HG03571 (cell line): Measurements from ENCODE around the gene FTHL17.

Source experiments
- ATAC-seq: cut with Tn5 transposase; IDR thresholded peaks from one replicate; pipeline ENCODE4 v1.9.1; 2021; ENCODE audit not compliant: unreplicated experiment

FTHL17 gene

DNA sequence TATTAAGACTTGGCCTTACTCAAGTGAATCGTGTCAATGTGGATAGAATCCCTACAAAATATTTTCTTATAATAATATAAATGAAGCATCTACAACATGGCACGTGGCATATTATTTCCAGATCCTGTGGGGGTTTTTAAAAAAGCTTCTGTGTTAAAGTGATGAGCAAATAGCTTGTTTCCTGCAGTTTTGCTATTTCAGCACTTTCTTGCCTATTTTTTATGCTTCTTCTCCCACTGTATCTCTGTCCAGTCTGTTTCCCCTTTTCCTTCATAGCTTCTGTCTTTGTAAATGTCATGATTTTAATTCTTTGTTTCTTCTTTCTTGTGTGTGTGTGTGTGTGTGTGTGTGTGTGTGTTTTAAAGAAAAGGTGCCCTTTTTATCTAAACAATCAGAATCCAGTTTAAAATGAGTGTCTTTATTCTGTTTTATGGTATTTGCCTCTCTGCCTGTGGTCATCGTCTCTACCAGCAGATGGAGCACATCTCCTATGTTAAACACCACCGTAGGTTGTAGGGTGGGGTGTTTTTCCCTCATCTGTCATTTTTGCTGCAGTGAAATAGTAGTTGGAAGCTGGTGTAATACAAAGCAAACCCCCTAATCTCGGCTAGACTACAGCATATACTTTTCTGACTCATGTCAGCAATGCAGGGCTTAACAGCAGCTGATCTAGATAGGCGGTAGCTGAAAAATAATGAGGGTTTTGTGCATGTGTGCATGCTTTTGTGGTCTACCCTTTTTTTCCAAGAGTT, 33.1 kb downstream of the FTHL17 start:
- no peak for ATAC-seq

DNA sequence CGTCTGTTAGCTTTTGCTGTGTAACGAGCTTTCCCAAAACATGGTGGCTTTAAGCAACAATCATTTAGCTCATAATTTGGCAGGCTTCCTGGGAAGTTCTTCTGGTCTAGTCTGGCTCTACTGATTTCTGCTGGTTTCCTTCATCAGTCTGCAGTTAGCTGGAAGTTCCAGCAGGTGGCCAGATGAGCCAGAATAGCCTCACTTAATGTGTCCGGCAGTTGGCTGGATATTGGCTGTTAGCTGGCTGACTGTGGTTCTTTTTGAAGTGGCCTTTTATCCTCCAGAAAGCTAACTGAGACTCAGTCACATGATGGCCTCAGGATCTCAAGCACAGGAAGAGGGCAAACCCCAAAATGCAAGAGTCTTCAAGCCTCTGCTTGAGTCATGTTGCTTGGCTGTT, 34.9 kb downstream of the FTHL17 start:
- ATAC-seq, result no peak

DNA sequence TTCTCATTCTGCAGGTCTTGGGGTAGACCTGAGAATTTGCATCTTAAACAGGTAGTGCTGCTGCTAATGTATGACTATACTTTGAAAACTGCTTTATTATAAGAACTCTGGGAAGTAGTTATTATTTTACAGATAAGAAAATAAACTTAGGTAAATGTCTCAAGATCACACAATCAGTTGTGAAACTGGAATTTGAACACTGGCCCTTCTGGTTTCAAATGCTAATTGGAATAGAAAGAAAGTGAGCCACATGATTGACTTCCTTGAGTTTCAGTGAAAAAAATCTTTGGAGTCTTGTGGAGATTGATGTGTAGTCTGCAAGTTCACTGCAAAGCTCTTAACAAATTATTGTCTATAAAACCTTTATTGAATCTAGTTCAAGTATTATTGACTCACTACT, 44.5 kb downstream of the FTHL17 start:
- ATAC-seq, result no peak

DNA sequence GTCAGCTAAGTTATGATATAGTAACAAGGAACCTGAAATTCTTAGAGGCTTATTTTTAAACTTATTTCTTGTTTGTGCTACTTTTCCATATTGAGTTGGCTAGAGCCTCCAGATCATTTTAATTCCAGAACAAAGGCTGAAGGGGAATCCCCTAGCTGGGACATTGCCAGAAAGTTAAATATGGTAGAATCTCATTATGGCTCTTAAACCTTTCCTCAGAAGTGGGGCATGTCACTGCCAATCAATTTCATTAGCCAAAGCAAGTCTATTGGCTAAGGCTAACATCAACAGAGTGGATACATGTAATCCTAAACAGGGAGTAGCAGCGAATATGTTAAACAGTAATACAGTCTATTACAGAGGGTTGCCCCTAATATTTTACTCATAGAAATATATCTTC, 47.0 kb downstream of the FTHL17 start:
- ATAC-seq, result no peak

DNA sequence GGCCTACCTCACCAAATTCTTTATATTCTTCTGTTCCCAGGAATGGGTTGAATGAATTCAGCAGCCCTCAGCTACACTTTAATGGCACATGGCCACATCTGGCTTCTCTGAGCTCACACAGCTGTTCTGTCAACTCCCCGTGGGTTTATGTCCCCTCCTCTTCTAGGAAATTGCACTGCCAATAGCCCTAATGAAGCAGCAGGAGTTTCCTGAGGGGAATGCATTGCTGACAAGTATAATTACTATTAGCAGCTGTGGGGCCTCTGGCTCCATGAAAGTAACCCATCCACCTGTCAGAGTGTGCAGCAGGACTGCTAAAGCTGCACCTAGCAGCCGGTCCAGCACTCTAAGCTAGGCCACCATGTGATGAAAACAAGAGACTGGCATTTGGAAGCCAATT, 50.3 kb downstream of the FTHL17 start:
- no peak for ATAC-seq
